ENCODE data around the gene THBS3.
"Not testable (repeated sequence)": the region's sequence is repeated elsewhere in the genome, so short reads cannot be mapped to it uniquely, and the experiment has no call there.

Gene THBS3

DNA sequence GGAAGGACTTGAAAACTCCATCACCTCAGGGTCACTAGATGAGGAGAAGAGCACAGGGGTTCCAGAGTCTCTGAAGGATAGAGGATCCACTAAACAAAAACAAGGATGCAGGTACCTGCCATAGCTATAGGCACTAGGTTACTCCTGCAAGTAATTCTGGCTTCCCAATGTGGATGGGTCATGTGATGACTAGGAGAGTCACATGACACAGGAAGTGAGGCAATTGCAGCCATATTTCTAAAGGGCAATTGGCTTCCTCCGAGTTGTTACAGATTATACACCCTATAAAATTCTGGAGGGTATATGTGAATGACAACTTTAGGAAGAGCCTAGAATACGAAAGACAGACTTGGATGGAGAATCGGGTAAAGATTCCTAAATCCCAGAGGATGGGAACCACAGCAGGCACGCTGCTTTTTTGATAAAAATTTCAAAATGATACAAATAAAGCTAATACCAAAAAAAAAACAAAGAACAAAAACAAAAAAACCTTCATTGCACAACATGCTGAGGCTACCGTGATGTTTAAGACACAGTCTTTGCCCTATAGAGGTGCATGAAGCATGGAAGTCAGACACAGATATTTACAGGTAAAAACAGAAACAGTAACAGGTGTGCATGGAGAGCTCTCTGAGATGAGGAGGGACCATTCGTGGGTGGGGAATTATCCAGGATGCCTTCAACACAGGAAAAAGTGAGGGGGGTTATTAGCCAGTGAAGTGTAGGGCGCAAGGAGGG, 11.3 kb upstream of the THBS3 start:
- CTCF ChIA-PET, result interaction anchor here (0.7 to 4.0 kb wide), 4 partner anchors 12 to 32 kb away, joined by 3 to 15 read pairs (median 5); partner anchors contain the start of gene THBS3
- peak overlapping the region in 5 of 7 experiments; percentile 13 to 58 (median 28) for H3K4me3 ChIP-seq (ENCODE audit: control insufficient read depth in 1 of 7, extremely low read depth in 1 of 7, insufficient read depth in 4 of 7, low read depth in 2 of 7, low read length in 6 of 7)
- POLR2A ChIA-PET, result interaction anchor here (0.9 kb wide), 2 partner anchors 43 to 44 kb away, joined by 3 read pairs; partner anchors contain the start of gene SCAMP3
- 50% methylated on average over 2 of the region's 7 CpGs for WGBS (ENCODE audit: insufficient coverage)
- H3K36me3 ChIP-seq (ENCODE audit: control insufficient read depth in 4 of 4, insufficient read depth in 4 of 4, low read length in 3 of 4), result peaks cover 3 to 20% (median 9%) of the 10 kb centered on the region in 4 experiments
- H3K4me1 ChIP-seq (ENCODE audit: control extremely low read depth in 1 of 4, control insufficient read depth in 4 of 4, insufficient read depth in 4 of 4, low read length in 3 of 4), result peaks cover 13 to 33% (median 21%) of the 10 kb centered on the region in 4 experiments
- H3K9me3 ChIP-seq (ENCODE audit: control extremely low read depth in 1 of 5, control insufficient read depth in 4 of 5, insufficient read depth in 2 of 5, low read depth in 1 of 5, low read length in 4 of 5), result no peaks in the 10 kb centered on the region
- DNase-seq, result peak; percentile 38 to 77 (median 73)
- no peaks in the 10 kb centered on the region for H3K27me3 ChIP-seq (replicated peaks in 2 of 5; ENCODE audit: control insufficient read depth in 4 of 5, insufficient read depth in 5 of 5, low read length in 4 of 5)
- H3K27ac ChIP-seq (ENCODE audit: insufficient read depth in 1 of 2, low read depth in 1 of 2, low read length in 2 of 2, poor library complexity in 1 of 2, severe bottlenecking in 2 of 2), result peak overlapping the region in 1 of 2 experiments; percentile 43

- CTCF ChIA-PET; POLR2A ChIA-PET; H3K4me3 ChIP-seq (ENCODE audit: control insufficient read depth in 1 of 7, extremely low read depth in 1 of 7, insufficient read depth in 4 of 7, low read depth in 2 of 7, low read length in 6 of 7): not testable (repeated sequence)
These were observed 7.0 kb upstream of the THBS3 start for GRCh38 chr1:155214702-155215101.

GRCh38 chr1:155212051-155212440, 4.3 kb upstream of the THBS3 start:
- CTCF ChIA-PET, result interaction anchor here (1.1 kb wide), 1 partner anchor 16 kb away, joined by 3 read pairs; no protein-coding TSS in a partner anchor
- H3K27me3 ChIP-seq (replicated peaks in 2 of 5; ENCODE audit: control insufficient read depth in 4 of 5, insufficient read depth in 5 of 5, low read length in 4 of 5); POLR2A ChIA-PET; DNase-seq; H3K9me3 ChIP-seq (ENCODE audit: control extremely low read depth in 1 of 5, control insufficient read depth in 4 of 5, insufficient read depth in 2 of 5, low read depth in 1 of 5, low read length in 4 of 5); H3K27ac ChIP-seq (ENCODE audit: insufficient read depth in 1 of 2, low read depth in 1 of 2, low read length in 2 of 2, poor library complexity in 1 of 2, severe bottlenecking in 2 of 2); H3K4me3 ChIP-seq (ENCODE audit: control insufficient read depth in 1 of 7, extremely low read depth in 1 of 7, insufficient read depth in 4 of 7, low read depth in 2 of 7, low read length in 6 of 7): not testable (repeated sequence)
- 97% methylated on average over 3 of the region's 7 CpGs for WGBS (ENCODE audit: insufficient coverage)
- H3K4me1 ChIP-seq (ENCODE audit: control extremely low read depth in 1 of 4, control insufficient read depth in 4 of 4, insufficient read depth in 4 of 4, low read length in 3 of 4), result peaks cover 16 to 28% (median 26%) of the 10 kb centered on the region in 4 experiments
- peaks cover 6 to 29% (median 9%) of the 10 kb centered on the region in 4 experiments for H3K36me3 ChIP-seq (ENCODE audit: control insufficient read depth in 4 of 4, insufficient read depth in 4 of 4, low read length in 3 of 4)

More at GRCh38 chr1:155214702-155215101, 7.0 kb upstream of the THBS3 start:
- Histone ChIP-seq H3K4me1 (ENCODE audit: control extremely low read depth in 1 of 4, control insufficient read depth in 4 of 4, insufficient read depth in 4 of 4, low read length in 3 of 4) (peaks cover 12 to 19% (median 14%) of the 10 kb centered on the region in 4 experiments), H3K36me3 (ENCODE audit: control insufficient read depth in 4 of 4, insufficient read depth in 4 of 4, low read length in 3 of 4) (peaks cover 6 to 31% (median 10%) of the 10 kb centered on the region in 4 experiments)
- not testable (repeated sequence) for H3K27me3 ChIP-seq (replicated peaks in 2 of 5; ENCODE audit: control insufficient read depth in 4 of 5, insufficient read depth in 5 of 5, low read length in 4 of 5); H3K9me3 ChIP-seq (ENCODE audit: control extremely low read depth in 1 of 5, control insufficient read depth in 4 of 5, insufficient read depth in 2 of 5, low read depth in 1 of 5, low read length in 4 of 5); H3K27ac ChIP-seq (ENCODE audit: insufficient read depth in 1 of 2, low read depth in 1 of 2, low read length in 2 of 2, poor library complexity in 1 of 2, severe bottlenecking in 2 of 2); DNase-seq
- 83% methylated on average over 1 of the region's 10 CpGs for WGBS (ENCODE audit: insufficient coverage)

DNA sequence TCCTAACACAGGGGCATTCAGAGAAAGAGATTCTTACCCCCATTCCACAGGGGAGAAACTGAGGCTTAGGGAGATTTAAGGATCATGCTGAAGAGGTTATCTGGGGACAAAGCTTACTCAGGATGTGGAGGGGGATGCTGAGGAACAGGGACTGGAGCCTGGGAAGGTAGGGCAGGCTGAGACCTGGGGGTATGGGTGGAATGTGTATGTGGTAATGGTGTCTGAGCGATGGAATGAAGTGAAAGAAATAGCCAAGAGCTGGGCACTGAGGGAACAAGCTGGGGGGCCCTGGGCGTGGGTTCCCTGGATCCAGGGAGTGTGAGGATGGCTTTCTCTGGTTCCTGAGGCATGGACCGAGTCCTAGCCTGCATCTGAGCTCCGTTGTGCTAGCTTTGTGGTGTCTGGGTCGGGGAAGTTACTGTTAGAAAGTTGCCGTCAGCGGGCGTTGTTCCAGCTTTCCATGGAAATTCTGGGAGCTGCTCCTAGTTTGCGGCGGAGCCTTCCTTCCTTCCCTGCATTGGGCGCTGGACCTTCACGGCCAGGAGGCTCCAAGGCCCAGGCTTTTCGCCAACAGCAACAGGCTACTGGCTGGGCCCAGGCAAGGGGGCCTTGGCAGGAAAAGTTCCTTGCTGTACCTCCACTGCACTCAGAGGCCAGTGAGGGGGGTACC, 3.8 kb upstream of the THBS3 start:
- CTCF ChIA-PET, result interaction anchor here (1.1 kb wide), 1 partner anchor 17 kb away, joined by 3 read pairs; no protein-coding TSS in a partner anchor
- WGBS (ENCODE audit: insufficient coverage), result 95% methylated on average over 8 of the region's 13 CpGs
- peaks cover 16 to 33% (median 31%) of the 10 kb centered on the region in 4 experiments for H3K4me1 ChIP-seq (ENCODE audit: control extremely low read depth in 1 of 4, control insufficient read depth in 4 of 4, insufficient read depth in 4 of 4, low read length in 3 of 4)

DNA sequence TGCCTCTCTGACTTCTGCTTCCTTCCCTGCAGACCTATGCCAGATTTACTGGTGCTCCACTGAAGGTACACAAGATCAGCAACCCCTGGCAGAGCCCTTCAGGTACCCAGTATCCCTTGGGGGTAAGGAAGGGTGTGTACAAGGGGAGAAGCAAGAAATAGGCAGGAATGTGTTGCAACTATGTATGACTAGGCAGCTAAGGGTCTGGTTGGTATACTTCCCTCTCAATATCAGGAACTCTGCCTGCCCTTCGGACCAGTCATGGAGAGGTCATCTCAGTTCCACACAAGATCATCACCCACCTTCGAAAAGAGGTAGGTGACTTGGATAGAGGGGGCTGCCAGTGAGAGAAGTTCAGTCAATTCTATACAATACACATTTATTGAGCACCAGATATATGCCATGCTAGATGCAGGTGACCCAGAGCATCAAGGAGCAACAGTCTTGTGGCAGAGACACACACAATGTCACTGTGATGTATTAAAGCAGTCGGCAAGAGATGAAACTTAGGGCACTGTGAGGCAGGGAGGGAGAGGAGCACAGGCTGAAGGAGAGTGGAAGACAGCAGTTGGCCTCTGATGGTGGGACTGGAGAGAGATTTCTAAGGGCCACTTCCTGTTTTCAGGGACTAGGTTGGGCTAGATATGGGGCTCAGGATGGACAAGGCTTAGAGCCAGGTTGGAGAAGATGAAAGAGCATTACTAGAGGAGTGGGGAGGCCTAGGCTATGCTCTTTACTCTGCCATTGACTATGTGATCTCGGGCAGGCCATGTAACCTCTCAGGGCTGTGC, 2.8 kb upstream of the THBS3 start:
- CTCF ChIA-PET, result no interaction called here
- Histone ChIP-seq H3K9me3 (ENCODE audit: control extremely low read depth in 1 of 5, control insufficient read depth in 4 of 5, insufficient read depth in 2 of 5, low read depth in 1 of 5, low read length in 4 of 5) (no peaks in the 10 kb centered on the region), H3K4me1 (ENCODE audit: control extremely low read depth in 1 of 4, control insufficient read depth in 4 of 4, insufficient read depth in 4 of 4, low read length in 3 of 4) (peaks cover 16 to 33% (median 31%) of the 10 kb centered on the region in 4 experiments), H3K27me3 (replicated peaks in 2 of 5; ENCODE audit: control insufficient read depth in 4 of 5, insufficient read depth in 5 of 5, low read length in 4 of 5) (no peaks in the 10 kb centered on the region), H3K27ac (ENCODE audit: insufficient read depth in 1 of 2, low read depth in 1 of 2, low read length in 2 of 2, poor library complexity in 1 of 2, severe bottlenecking in 2 of 2) (no peak overlapping the region), H3K36me3 (ENCODE audit: control insufficient read depth in 4 of 4, insufficient read depth in 4 of 4, low read length in 3 of 4) (peaks cover 4 to 23% (median 8%) of the 10 kb centered on the region in 4 experiments), H3K4me3 (ENCODE audit: control insufficient read depth in 1 of 7, extremely low read depth in 1 of 7, insufficient read depth in 4 of 7, low read depth in 2 of 7, low read length in 6 of 7) (peak overlapping the region in 2 of 7 experiments; percentile 37 to 100)
- 100% methylated on average over 3 of the region's 4 CpGs for WGBS (ENCODE audit: insufficient coverage)
- POLR2A ChIA-PET, result no interaction called here
- DNase-seq, result no peak

More for the DNA sequence above, 3.8 kb upstream of the THBS3 start:
- H3K27me3 ChIP-seq (replicated peaks in 2 of 5; ENCODE audit: control insufficient read depth in 4 of 5, insufficient read depth in 5 of 5, low read length in 4 of 5); POLR2A ChIA-PET; DNase-seq; H3K9me3 ChIP-seq (ENCODE audit: control extremely low read depth in 1 of 5, control insufficient read depth in 4 of 5, insufficient read depth in 2 of 5, low read depth in 1 of 5, low read length in 4 of 5); H3K27ac ChIP-seq (ENCODE audit: insufficient read depth in 1 of 2, low read depth in 1 of 2, low read length in 2 of 2, poor library complexity in 1 of 2, severe bottlenecking in 2 of 2): not testable (repeated sequence)
- Histone ChIP-seq H3K4me3 (ENCODE audit: control insufficient read depth in 1 of 7, extremely low read depth in 1 of 7, insufficient read depth in 4 of 7, low read depth in 2 of 7, low read length in 6 of 7) (peak overlapping the region in 1 of 7 experiments; percentile 37), H3K36me3 (ENCODE audit: control insufficient read depth in 4 of 4, insufficient read depth in 4 of 4, low read length in 3 of 4) (peaks cover 5 to 27% (median 9%) of the 10 kb centered on the region in 4 experiments)

DNA sequence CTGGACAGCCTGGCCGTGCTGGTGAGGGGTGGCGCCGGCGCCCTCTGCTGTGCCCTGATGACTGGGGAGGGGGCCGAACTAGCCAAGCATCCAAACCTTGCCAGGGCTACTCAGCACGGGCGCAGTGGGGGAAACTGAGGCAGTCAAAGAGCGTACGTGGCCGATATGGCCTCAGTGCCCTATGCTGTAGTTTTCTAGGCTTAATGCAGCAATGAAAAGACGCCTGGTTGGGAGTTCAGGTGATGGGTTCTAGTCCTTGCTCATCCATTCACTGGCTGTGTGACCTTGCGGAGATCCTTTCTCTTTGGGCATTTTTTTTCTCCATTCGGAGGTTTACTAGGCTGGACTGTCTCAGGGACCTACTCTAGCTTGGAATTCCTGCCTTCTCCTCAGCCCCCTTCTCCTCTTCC, 1.6 kb upstream of the THBS3 start:
- no peaks in the 10 kb centered on the region for H3K9me3 ChIP-seq (ENCODE audit: control extremely low read depth in 1 of 5, control insufficient read depth in 4 of 5, insufficient read depth in 2 of 5, low read depth in 1 of 5, low read length in 4 of 5)
- peak overlapping the region; percentile 81 to 100 (median 90) for H3K4me3 ChIP-seq (ENCODE audit: control insufficient read depth in 1 of 7, extremely low read depth in 1 of 7, insufficient read depth in 4 of 7, low read depth in 2 of 7, low read length in 6 of 7)
- ChIA-PET CTCF (interaction anchor here (0.9 to 6.7 kb wide), 6 partner anchors 15 to 42 kb away, joined by 3 to 59 read pairs (median 20); no protein-coding TSS in a partner anchor), POLR2A (interaction anchor here (0.7 to 2.1 kb wide), 4 partner anchors 16 to 114 kb away, joined by 3 to 8 read pairs (median 5); no protein-coding TSS in a partner anchor)
- H3K36me3 ChIP-seq (ENCODE audit: control insufficient read depth in 4 of 4, insufficient read depth in 4 of 4, low read length in 3 of 4), result peaks cover 0 to 18% (median 3%) of the 10 kb centered on the region in 4 experiments
- DNase-seq, result no peak
- no peaks in the 10 kb centered on the region for H3K27me3 ChIP-seq (replicated peaks in 2 of 5; ENCODE audit: control insufficient read depth in 4 of 5, insufficient read depth in 5 of 5, low read length in 4 of 5)
- peak overlapping the region; percentile 98 to 99 for H3K27ac ChIP-seq (ENCODE audit: insufficient read depth in 1 of 2, low read depth in 1 of 2, low read length in 2 of 2, poor library complexity in 1 of 2, severe bottlenecking in 2 of 2)
- WGBS (ENCODE audit: insufficient coverage), result 5% methylated on average over 13 of the region's 13 CpGs
- peaks cover 16 to 33% (median 31%) of the 10 kb centered on the region in 4 experiments for H3K4me1 ChIP-seq (ENCODE audit: control extremely low read depth in 1 of 4, control insufficient read depth in 4 of 4, insufficient read depth in 4 of 4, low read length in 3 of 4)
